HG02759 (cell line): ENCODE results near the gene FBXO34.

Experiments used
- ATAC-seq: cut with Tn5 transposase; IDR thresholded peaks from one replicate; pipeline ENCODE4 v1.9.1; 2021; ENCODE audit warnings: mild to moderate bottlenecking, moderate library complexity; ENCODE audit not compliant: unreplicated experiment

FBXO34 gene

GRCh38 chr14:55270832-55271571, at the start of gene FBXO34:
Gene FBXO34, plus strand, starts transcription at chr14:55271421. Its CDS starts 78,970 bp downstream, at chr14:55350391.
- peak; percentile 88 for ATAC-seq

DNA sequence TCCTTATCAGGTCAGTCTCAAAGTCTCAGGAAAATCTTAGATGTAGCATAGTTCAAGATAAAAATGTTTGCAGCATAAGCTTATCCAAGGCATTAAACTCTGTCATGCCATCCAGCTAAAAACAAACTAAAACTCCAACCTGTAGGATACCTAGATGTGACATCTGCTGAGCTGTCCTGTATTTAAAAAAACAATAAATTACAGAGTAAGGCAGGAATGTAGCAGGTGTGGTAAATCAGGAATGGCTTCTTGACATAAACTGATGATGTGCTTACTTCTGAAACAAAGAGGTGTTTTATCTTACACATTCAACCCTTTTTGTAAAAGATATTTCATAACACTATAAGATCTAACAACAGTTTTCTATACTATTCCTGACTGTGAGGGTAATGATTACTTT, 49.3 kb upstream of the FBXO34 start:
- ATAC-seq, result no peak

GRCh38 chr14:55223364-55223763, 47.9 kb upstream of the FBXO34 start:
- no peak for ATAC-seq

DNA sequence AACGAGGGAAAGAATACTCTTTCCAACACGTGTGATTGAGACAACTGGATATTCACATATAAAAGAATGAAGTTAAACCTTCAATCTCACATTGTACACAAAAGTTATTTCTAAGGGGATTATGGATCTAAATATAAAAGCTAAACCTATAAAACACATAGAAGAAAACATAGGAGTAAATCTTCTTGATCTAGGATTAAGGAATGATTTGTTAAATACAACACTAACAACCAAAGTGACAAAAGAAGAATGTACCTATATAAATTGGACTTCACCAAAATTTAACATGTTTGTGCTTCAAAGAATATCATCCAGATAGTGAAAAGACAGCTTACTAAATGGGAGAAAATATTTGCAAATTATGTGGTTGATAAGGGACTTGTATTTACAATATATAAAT, 43.0 kb upstream of the FBXO34 start:
- no peak for ATAC-seq

DNA sequence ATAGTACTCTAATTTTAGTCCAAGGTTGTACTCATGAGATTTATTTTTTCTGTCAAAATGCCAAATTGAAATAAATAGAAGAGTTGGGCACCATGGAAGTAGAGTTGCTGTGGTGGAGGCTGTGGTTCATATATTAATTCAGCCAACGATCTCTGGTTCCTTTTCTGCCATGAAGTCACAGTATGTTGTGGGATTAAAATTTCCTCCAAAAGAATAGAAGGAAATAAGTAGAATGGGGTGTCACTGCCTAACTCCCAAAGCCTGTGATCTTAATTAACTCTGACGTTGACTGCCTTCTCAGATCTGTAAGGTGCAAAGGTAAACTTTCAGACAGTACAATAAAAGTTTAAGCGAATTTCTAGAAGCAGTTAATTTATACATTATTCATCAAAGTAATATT, 37.6 kb upstream of the FBXO34 start:
- no peak for ATAC-seq

GRCh38 chr14:55238019-55238680, 33.1 kb upstream of the FBXO34 start:
- no peak for ATAC-seq

DNA sequence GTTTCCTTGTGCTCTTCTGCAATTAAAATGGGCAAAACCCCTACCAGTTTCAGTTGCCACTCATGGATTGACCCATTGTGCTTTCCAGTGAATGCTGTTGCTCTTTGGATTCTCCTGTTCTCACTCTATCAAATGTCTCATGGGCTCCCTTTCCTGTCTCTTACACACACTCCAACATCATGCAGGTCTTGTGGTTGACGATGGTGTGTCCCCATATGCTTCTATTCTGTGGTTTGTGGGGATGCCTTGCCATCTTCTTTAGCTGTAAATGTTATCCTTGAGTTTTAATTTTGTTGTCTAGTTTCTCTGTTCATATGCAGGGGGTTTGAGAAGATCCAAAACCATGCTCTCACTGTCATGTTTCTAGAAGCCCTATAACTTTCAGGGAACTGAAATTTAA, 31.9 kb upstream of the FBXO34 start:
- no peak for ATAC-seq

GRCh38 chr14:55240526-55241178, 30.6 kb upstream of the FBXO34 start:
- no peak for ATAC-seq

DNA sequence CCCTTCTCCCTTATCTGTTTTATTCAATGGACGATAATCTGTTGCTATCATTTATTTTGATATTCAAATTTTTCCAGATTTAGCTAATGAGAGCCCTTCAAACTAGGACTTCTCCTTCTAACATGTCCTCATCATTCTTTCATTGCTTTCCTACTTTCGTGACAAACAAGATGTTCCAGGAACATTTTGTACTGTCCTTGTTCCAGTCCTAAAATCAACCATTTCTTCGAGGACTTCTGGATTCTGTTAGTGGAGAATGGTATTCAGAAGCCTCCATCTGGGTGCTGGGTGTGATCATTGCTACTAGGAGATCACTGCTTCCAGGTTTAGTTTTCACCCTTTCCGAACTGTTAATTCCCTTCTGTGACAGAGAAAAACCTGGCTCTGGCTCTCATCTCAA, 29.5 kb upstream of the FBXO34 start:
- no peak for ATAC-seq

- no peak for ATAC-seq
Measured at GRCh38 chr14:55243386-55243785, 27.8 kb upstream of the FBXO34 start.

DNA sequence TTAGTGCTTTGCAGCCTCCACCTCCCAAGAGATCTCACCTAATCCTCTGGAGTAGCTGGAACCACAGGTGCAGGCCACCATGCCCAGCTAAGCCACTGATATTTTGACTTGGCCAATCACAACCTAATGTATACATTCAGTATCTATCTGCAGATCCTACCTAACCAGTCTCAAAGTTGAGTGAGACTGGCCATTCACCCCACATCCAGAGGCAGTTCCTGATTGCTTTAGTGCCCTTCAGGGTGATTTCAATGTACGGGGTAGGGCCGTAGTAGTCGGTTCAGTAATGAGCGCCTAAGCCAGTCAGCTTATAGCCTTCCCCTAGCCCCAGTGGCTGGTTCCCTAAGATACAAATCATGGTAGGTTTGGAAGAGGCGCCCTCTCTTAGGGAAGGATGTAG, 27.4 kb upstream of the FBXO34 start:
- ATAC-seq, result no peak

- ATAC-seq, result no peak
Measured at GRCh38 chr14:55245657-55246268, 25.5 kb upstream of the FBXO34 start.

- no peak for ATAC-seq
Measured at GRCh38 chr14:55248411-55248810, 22.8 kb upstream of the FBXO34 start.

DNA sequence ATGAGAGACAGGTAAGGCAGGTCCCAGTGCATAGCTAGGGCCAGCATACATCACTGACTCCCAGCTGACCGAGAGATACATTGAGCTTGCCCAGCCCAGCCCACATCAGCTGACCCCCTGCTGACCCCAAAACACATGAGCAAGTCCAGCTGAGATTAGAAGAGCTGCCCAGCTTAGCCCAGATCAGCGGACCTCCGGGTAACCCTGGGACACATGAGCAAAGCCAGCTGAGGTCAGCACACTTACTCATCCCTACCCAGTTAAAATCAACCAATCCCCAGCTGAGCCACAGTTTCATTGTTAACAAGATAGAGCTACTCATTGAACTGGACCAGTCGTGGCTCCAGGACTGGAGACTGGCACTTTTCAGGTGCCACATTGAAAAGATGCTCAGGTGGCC, 21.8 kb upstream of the FBXO34 start:
- ATAC-seq, result no peak

GRCh38 chr14:55253276-55253675, 17.9 kb upstream of the FBXO34 start:
- no peak for ATAC-seq

- ATAC-seq, result no peak
Measured at GRCh38 chr14:55254581-55254980, 16.6 kb upstream of the FBXO34 start.

GRCh38 chr14:55255979-55256378, 15.2 kb upstream of the FBXO34 start:
- ATAC-seq, result no peak

- no peak for ATAC-seq
Measured at GRCh38 chr14:55256586-55256985, 14.6 kb upstream of the FBXO34 start.

DNA sequence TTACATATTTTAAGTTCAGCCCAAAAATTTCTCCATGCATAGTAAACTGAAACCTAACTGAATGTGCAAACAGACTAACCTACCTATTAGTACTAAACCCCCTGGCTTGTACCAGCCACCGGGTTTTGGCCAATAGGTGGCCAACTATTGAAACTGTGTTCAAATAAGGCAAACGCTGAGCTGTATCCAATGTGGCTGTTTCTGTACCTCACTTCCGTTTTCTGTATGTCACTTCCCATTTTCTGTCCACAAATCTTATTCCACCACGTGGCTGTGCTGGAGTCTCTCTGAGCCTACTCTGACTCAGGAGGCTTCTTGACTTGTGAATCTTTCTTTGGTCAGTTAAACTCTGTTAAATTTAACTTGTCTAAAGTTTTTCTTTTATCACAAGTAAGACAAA, 6.0 kb upstream of the FBXO34 start:
- no peak for ATAC-seq

- ATAC-seq, result no peak
Measured at GRCh38 chr14:55267820-55268219, 3.4 kb upstream of the FBXO34 start.

DNA sequence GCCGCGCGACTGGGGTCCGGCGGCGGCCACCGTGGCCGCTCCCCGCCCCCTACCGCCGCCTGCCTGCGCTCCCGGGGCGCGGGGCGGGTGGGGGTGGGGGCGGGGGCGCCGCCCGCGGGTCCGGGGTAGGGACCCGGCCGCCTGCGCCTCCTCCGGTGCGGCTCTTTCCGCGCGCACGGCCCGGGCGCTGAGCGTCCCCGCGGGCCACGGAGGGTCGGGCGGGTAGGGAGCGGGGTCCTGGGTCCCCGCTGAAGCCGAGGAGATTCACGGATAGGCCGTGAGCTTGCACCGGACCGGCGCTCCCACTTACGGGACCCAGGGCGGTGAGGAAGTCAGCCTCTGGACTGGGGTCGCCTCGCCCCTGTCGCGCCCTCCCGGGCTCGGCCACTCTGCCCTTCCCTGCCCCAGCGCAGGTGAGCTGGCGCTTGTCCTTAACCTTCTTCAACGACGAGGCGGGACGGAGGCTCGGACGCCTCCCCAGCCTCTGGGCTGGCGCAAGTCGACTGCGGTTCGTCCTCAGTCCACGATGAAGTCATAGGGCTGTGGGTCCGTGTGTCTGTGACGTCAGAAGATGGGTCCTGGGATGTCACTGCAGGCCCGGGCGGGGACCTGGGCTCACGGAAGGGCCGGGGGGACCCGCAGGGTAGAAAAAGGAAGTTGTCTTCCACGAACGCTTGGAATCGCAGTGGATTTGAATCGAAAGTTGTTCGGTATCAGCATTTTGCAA, 514 bp downstream of the FBXO34 start:
- ATAC-seq, result peak; percentile 43
